Putamen (tissue), 1 donor: ENCODE measurements around the gene PCDHGA7.
"Not testable (repeated sequence)": the region's sequence is repeated elsewhere in the genome, so short reads cannot be mapped to it uniquely, and the experiment has no call there.

ENCODE experiments used
- DNase-seq: peaks from one replicate; pipeline ENCODE4 v3.0.0-alpha.2; 2016; ENCODE audit warnings: low spot score

PCDHGA7 gene

GRCh38 chr5:141366016-141366896, 16.3 kb upstream of the PCDHGA7 start:
- no peak for DNase-seq

GRCh38 chr5:141369994-141370848, 12.3 kb upstream of the PCDHGA7 start, which contains the start of gene PCDHGB3:
Gene PCDHGB3, plus strand, starts transcription at chr5:141370242. Its CDS starts 153 bp downstream, at chr5:141370395.
- no peak for DNase-seq

GRCh38 chr5:141371572-141372475, 10.7 kb upstream of the PCDHGA7 start:
- DNase-seq = no peak

GRCh38 chr5:141373673-141374317, 8.7 kb upstream of the PCDHGA7 start, which contains the start of gene PCDHGA6:
Gene PCDHGA6, plus strand, starts transcription at chr5:141373891. Its CDS starts 193 bp downstream, at chr5:141374084.
- no peak for DNase-seq

GRCh38 chr5:141374627-141375026, 7.9 kb upstream of the PCDHGA7 start:
- DNase-seq = no peak

GRCh38 chr5:141375444-141376155, 6.9 kb upstream of the PCDHGA7 start:
- not testable (repeated sequence) for DNase-seq

GRCh38 chr5:141383345-141383744, 803 bp downstream of the PCDHGA7 start:
- DNase-seq = no peak

GRCh38 chr5:141384471-141385267, 2.1 kb downstream of the PCDHGA7 start:
- DNase-seq = no peak

GRCh38 chr5:141387557-141388311, 5.2 kb downstream of the PCDHGA7 start, which contains the start of gene PCDHGB4:
Gene PCDHGB4, plus strand, starts transcription at chr5:141387698. Its CDS starts 187 bp downstream, at chr5:141387885.
- DNase-seq = not testable (repeated sequence)

GRCh38 chr5:141388661-141389060, 6.1 kb downstream of the PCDHGA7 start:
- DNase-seq = no peak

- no peak for DNase-seq
Observed at GRCh38 chr5:141389153-141390042, 6.9 kb downstream of the PCDHGA7 start.

GRCh38 chr5:141392429-141393198, 10.1 kb downstream of the PCDHGA7 start, which contains the start of gene PCDHGA8:
Gene PCDHGA8, plus strand, starts transcription at chr5:141392633. Its CDS starts 181 bp downstream, at chr5:141392814.
- DNase-seq = no peak

- no peak for DNase-seq
Observed at GRCh38 chr5:141393267-141393666, 10.7 kb downstream of the PCDHGA7 start.

- DNase-seq = not testable (repeated sequence)
Observed at GRCh38 chr5:141394401-141395187, 12.1 kb downstream of the PCDHGA7 start.

- DNase-seq = not testable (repeated sequence)
Observed at GRCh38 chr5:141397756-141398551, 15.4 kb downstream of the PCDHGA7 start, which contains the start of gene PCDHGB5. Gene PCDHGB5, plus strand, starts transcription at chr5:141397947. Its CDS starts 181 bp downstream, at chr5:141398128.
